GM21737 (cell line): Measurements from ENCODE around the gene FCRLB.
"Not testable (repeated sequence)": the region's sequence is repeated elsewhere in the genome, so short reads cannot be mapped to it uniquely, and the experiment has no call there.

ENCODE experiments used
- ATAC-seq: cut with Tn5 transposase; IDR thresholded peaks from one replicate; pipeline ENCODE4 v1.9.1; 2021; ENCODE audit warnings: mild to moderate bottlenecking, moderate library complexity; ENCODE audit not compliant: unreplicated experiment

FCRLB gene

GRCh38 chr1:161720956-161721737 is at the start of gene FCRLB:
FCRLB (plus strand) TSS chr1:161721544; CDS start chr1:161722673, 1,129 bp downstream.
- ATAC-seq = no peak

- not testable (repeated sequence) for ATAC-seq
Measured at GRCh38 chr1:161673437-161673836, 47.9 kb upstream of the FCRLB start.

- ATAC-seq = not testable (repeated sequence)
Measured at GRCh38 chr1:161674447-161674846, 46.9 kb upstream of the FCRLB start.

GRCh38 chr1:161674908-161675307 is 46.4 kb upstream of the FCRLB start:
- ATAC-seq = not testable (repeated sequence)

- ATAC-seq = no peak
Measured at GRCh38 chr1:161676441-161676840, 44.9 kb upstream of the FCRLB start.

GRCh38 chr1:161676958-161677689 is 44.2 kb upstream of the FCRLB start:
- ATAC-seq = no peak

GRCh38 chr1:161678500-161678899 is 42.8 kb upstream of the FCRLB start:
- ATAC-seq = no peak

GRCh38 chr1:161681879-161682278 is 39.5 kb upstream of the FCRLB start:
- ATAC-seq = no peak

- ATAC-seq = no peak
Measured at GRCh38 chr1:161688946-161689345, 32.4 kb upstream of the FCRLB start.

GRCh38 chr1:161691846-161692245 is 29.5 kb upstream of the FCRLB start:
- no peak for ATAC-seq

- not testable (repeated sequence) for ATAC-seq
Measured at GRCh38 chr1:161693020-161693712, 28.2 kb upstream of the FCRLB start.

- not testable (repeated sequence) for ATAC-seq
Measured at GRCh38 chr1:161698302-161698701, 23.0 kb upstream of the FCRLB start.

- no peak for ATAC-seq
Measured at GRCh38 chr1:161702250-161702649, 19.1 kb upstream of the FCRLB start.

- ATAC-seq = no peak
Measured at GRCh38 chr1:161705537-161705936, 15.8 kb upstream of the FCRLB start.

- no peak for ATAC-seq
Measured at GRCh38 chr1:161706113-161706481, 15.2 kb upstream of the FCRLB start.

GRCh38 chr1:161706482-161707347 is 14.6 kb upstream of the FCRLB start, which contains the start of gene FCRLA:
FCRLA (plus strand) TSS chr1:161707229; CDS start chr1:161707265, 36 bp downstream.
- ATAC-seq = peak; percentile 72

- no peak for ATAC-seq
Measured at GRCh38 chr1:161707503-161707902, 13.8 kb upstream of the FCRLB start.

GRCh38 chr1:161709373-161709772 is 12.0 kb upstream of the FCRLB start:
- ATAC-seq = no peak

GRCh38 chr1:161710560-161710959 is 10.8 kb upstream of the FCRLB start:
- ATAC-seq = no peak

GRCh38 chr1:161718559-161719324 is 2.6 kb upstream of the FCRLB start:
- no peak for ATAC-seq
